ENCODE results near the gene GLI2.

The GLI2 gene

GRCh38 chr2:120701499-120701898, 34.2 kb upstream of the GLI2 start:
- Mint-ChIP-seq H3K4me3 (no peak overlapping the region), H3K36me3 (ENCODE audit: insufficient read depth) (no peaks in the 10 kb centered on the region), H3K27ac (ENCODE audit: low read depth) (no peak overlapping the region), H3K27me3 (peaks cover 63% of the 10 kb centered on the region), H3K4me1 (no peaks in the 10 kb centered on the region), H3K9me3 (no peaks in the 10 kb centered on the region)
- no peak for DNase-seq (ENCODE audit: low spot score in 2 of 2)
- no peak for ATAC-seq (replicated peaks; ENCODE audit: extremely low read depth, poor library complexity, severe bottlenecking)

DNA sequence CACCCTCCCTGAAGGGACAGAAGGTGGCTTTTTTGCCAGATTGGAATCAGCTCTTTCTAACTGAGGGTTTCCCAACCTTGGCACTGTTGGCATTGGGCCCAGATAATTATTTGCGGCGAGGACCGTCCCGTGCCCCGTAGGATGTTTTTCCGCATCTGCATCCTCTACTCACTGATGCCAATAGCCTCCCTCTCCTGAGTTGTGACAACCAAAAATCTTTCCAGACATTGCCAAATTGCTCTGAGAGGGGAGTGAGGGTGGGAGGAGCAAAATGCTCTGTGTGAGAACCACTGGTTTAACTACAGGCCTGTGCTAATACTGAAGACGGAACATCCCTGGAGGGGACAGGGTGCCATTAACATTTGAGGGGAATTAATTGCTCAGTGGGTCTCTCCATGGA, 33.6 kb upstream of the GLI2 start:
- no peak for DNase-seq (ENCODE audit: low spot score in 2 of 2)
- no peak for ATAC-seq (replicated peaks; ENCODE audit: extremely low read depth, poor library complexity, severe bottlenecking)
- no peaks in the 10 kb centered on the region for H3K36me3 Mint-ChIP-seq (ENCODE audit: insufficient read depth)
- H3K27ac Mint-ChIP-seq (ENCODE audit: low read depth) = no peak overlapping the region
- H3K9me3 Mint-ChIP-seq = no peaks in the 10 kb centered on the region
- no peak overlapping the region for H3K4me3 Mint-ChIP-seq
- H3K27me3 Mint-ChIP-seq = peaks cover 63% of the 10 kb centered on the region
- H3K4me1 Mint-ChIP-seq = no peaks in the 10 kb centered on the region

DNA sequence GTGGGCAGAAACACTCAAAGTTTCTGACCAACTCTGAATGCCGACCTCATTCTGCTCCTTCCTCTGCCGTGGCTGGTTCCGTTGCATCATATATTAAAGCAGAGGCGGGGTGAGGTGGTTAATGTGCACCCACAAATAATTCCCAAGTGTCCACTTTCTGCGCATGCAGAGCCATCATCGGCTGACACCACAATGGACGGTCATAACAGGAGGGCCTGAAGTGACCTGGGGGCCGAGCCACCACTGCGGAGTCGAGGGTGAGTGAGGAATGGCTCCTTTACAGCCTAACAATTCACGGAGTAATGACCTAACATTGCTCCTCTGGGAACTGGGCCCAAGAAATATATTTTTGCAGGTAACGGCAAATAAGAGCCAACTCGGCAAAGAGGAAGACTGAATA, 32.9 kb upstream of the GLI2 start:
- no peaks in the 10 kb centered on the region for H3K9me3 Mint-ChIP-seq
- no peak overlapping the region for H3K27ac Mint-ChIP-seq (ENCODE audit: low read depth)
- DNase-seq (ENCODE audit: low spot score in 2 of 2) (no peak), ATAC-seq (replicated peaks; ENCODE audit: extremely low read depth, poor library complexity, severe bottlenecking) (no peak)
- H3K4me1 Mint-ChIP-seq = no peaks in the 10 kb centered on the region
- no peak overlapping the region for H3K4me3 Mint-ChIP-seq
- H3K27me3 Mint-ChIP-seq = peaks cover 63% of the 10 kb centered on the region
- no peaks in the 10 kb centered on the region for H3K36me3 Mint-ChIP-seq (ENCODE audit: insufficient read depth)

- Mint-ChIP-seq H3K27me3 (peaks cover 64% of the 10 kb centered on the region), H3K4me3 (no peak overlapping the region), H3K36me3 (ENCODE audit: insufficient read depth) (no peaks in the 10 kb centered on the region), H3K4me1 (no peaks in the 10 kb centered on the region), H3K9me3 (no peaks in the 10 kb centered on the region), H3K27ac (ENCODE audit: low read depth) (no peak overlapping the region)
- ATAC-seq (replicated peaks; ENCODE audit: extremely low read depth, poor library complexity, severe bottlenecking) = no peak
- no peak for DNase-seq (ENCODE audit: low spot score in 2 of 2)
Measured at GRCh38 chr2:120703330-120703994, 32.2 kb upstream of the GLI2 start.

- no peak for ATAC-seq (replicated peaks; ENCODE audit: extremely low read depth, poor library complexity, severe bottlenecking)
- Mint-ChIP-seq H3K27me3 (peaks cover 60% of the 10 kb centered on the region), H3K4me1 (no peaks in the 10 kb centered on the region), H3K4me3 (no peak overlapping the region), H3K27ac (ENCODE audit: low read depth) (no peak overlapping the region), H3K36me3 (ENCODE audit: insufficient read depth) (no peaks in the 10 kb centered on the region), H3K9me3 (no peaks in the 10 kb centered on the region)
- DNase-seq (ENCODE audit: low spot score in 2 of 2) = no peak
Measured at GRCh38 chr2:120704696-120705095, 31.0 kb upstream of the GLI2 start.

DNA sequence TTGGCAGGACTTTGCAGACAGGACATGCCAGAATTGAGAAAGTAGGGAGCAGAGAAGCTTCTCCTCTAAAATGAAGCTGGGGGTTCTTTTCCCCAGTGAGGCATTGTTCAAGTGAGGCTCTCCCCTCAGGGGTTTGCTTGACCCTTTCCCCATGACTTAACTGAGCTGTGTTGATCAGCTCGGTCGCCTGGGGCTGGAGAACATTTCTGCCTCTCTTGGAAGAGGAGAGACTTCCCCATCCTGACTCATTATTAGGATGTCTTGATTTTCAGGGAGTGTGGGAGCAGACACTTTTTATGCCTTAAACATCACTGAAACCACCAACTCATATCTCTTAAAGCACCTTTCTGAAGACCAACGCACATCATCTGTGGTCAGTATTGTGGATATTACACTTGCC, 27.9 kb upstream of the GLI2 start:
- no peaks in the 10 kb centered on the region for H3K36me3 Mint-ChIP-seq (ENCODE audit: insufficient read depth)

GRCh38 chr2:120708944-120709607, 26.6 kb upstream of the GLI2 start:
- Mint-ChIP-seq H3K4me3 (no peak overlapping the region), H3K27ac (ENCODE audit: low read depth) (no peak overlapping the region), H3K9me3 (no peaks in the 10 kb centered on the region), H3K36me3 (ENCODE audit: insufficient read depth) (no peaks in the 10 kb centered on the region), H3K4me1 (no peaks in the 10 kb centered on the region), H3K27me3 (peaks cover 59% of the 10 kb centered on the region)
- DNase-seq (ENCODE audit: low spot score in 2 of 2) (no peak), ATAC-seq (replicated peaks; ENCODE audit: extremely low read depth, poor library complexity, severe bottlenecking) (no peak)

More for the DNA sequence above, 27.9 kb upstream of the GLI2 start:
- H3K27me3 Mint-ChIP-seq = peaks cover 70% of the 10 kb centered on the region
- H3K4me1 Mint-ChIP-seq = no peaks in the 10 kb centered on the region
- no peak for DNase-seq (ENCODE audit: low spot score in 2 of 2)
- H3K4me3 Mint-ChIP-seq = no peak overlapping the region
- H3K27ac Mint-ChIP-seq (ENCODE audit: low read depth) = no peak overlapping the region
- no peaks in the 10 kb centered on the region for H3K9me3 Mint-ChIP-seq
- no peak for ATAC-seq (replicated peaks; ENCODE audit: extremely low read depth, poor library complexity, severe bottlenecking)

- Mint-ChIP-seq H3K27ac (ENCODE audit: low read depth) (no peak overlapping the region), H3K4me3 (no peak overlapping the region), H3K36me3 (ENCODE audit: insufficient read depth) (no peaks in the 10 kb centered on the region), H3K9me3 (no peaks in the 10 kb centered on the region), H3K4me1 (no peaks in the 10 kb centered on the region), H3K27me3 (peaks cover 60% of the 10 kb centered on the region)
- ATAC-seq (replicated peaks; ENCODE audit: extremely low read depth, poor library complexity, severe bottlenecking) (no peak), DNase-seq (ENCODE audit: low spot score in 2 of 2) (no peak)
Measured at GRCh38 chr2:120709608-120710041, 26.0 kb upstream of the GLI2 start.

DNA sequence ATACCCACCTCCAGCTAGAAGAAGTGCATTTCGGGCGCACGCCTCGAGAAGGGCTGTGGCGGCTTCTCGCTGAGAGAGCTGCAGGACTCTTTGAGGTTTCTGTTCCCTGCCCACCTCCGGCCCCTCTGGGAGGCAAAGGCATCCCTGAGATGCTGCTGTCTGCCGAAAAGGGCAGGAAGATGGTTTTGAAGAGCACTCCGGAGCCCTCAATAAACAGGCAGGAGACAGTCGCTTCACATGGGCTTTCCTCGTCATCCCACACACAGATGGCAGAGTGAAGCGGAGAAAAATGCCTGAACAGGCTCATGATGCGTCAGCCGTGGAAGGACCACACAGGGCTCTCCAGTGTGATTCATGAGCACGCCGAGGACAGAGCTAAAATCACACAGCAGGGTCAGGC, 25.4 kb upstream of the GLI2 start:
- no peaks in the 10 kb centered on the region for H3K9me3 Mint-ChIP-seq

DNA sequence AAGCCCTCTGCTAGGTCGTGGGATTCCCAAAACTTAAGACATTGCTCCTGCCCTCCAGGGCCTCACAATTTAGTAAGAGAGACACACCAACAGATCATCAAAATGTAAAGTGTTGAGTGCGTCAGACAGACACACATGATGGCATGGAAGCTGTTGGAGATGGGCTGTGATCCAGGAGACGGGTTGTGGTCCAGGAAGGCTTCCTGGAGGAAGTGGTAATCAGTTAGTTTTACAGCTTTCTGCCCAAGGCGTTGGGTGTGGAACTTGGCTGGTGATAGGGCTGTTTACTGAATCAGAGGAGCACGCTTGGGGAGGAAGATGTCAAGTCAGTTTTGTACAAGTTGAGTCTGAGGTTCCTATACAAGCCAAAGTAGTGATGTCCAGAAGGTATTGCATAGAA, 24.0 kb upstream of the GLI2 start:
- Mint-ChIP-seq H3K4me1 (no peaks in the 10 kb centered on the region), H3K4me3 (no peak overlapping the region), H3K9me3 (no peaks in the 10 kb centered on the region), H3K27ac (ENCODE audit: low read depth) (no peak overlapping the region), H3K36me3 (ENCODE audit: insufficient read depth) (no peaks in the 10 kb centered on the region), H3K27me3 (peaks cover 62% of the 10 kb centered on the region)
- no peak for DNase-seq (ENCODE audit: low spot score in 2 of 2)
- no peak for ATAC-seq (replicated peaks; ENCODE audit: extremely low read depth, poor library complexity, severe bottlenecking)

More for the DNA sequence above, 25.4 kb upstream of the GLI2 start:
- DNase-seq (ENCODE audit: low spot score in 2 of 2) = no peak
- H3K27me3 Mint-ChIP-seq = peaks cover 66% of the 10 kb centered on the region
- H3K36me3 Mint-ChIP-seq (ENCODE audit: insufficient read depth) = no peaks in the 10 kb centered on the region
- H3K4me1 Mint-ChIP-seq = no peaks in the 10 kb centered on the region
- H3K27ac Mint-ChIP-seq (ENCODE audit: low read depth) = no peak overlapping the region
- no peak for ATAC-seq (replicated peaks; ENCODE audit: extremely low read depth, poor library complexity, severe bottlenecking)
- no peak overlapping the region for H3K4me3 Mint-ChIP-seq

DNA sequence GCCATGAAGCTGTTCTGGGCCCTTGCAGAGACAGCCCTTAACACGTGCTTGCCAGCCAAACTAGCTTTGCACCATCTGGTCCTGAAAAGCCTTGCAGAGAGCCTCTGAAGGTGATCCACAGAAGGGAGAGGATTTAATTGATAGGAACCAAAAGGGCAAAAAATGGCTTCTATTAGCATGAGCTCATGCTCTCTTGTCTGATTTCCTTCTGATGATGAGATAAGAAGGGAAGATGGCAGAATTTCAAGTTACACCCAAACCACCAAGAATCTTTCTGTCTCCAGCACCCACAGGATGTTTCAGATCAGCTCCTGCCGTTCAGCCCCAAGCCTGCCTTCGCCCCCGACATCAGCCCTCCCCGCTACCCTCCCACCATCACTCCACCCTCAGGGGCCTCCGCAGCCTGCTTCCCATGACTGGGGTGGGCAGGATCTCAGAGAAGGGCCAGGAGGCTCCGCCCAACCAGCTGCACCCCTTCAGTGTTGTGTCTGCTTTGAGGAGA, 23.4 kb upstream of the GLI2 start:
- no peaks in the 10 kb centered on the region for H3K36me3 Mint-ChIP-seq (ENCODE audit: insufficient read depth)
- no peak overlapping the region for H3K27ac Mint-ChIP-seq (ENCODE audit: low read depth)
- ATAC-seq (replicated peaks; ENCODE audit: extremely low read depth, poor library complexity, severe bottlenecking) = no peak
- no peak for DNase-seq (ENCODE audit: low spot score in 2 of 2)
- no peaks in the 10 kb centered on the region for H3K9me3 Mint-ChIP-seq
- H3K27me3 Mint-ChIP-seq = peaks cover 57% of the 10 kb centered on the region
- H3K4me1 Mint-ChIP-seq = no peaks in the 10 kb centered on the region
- no peak overlapping the region for H3K4me3 Mint-ChIP-seq

GRCh38 chr2:120715353-120715752, 20.3 kb upstream of the GLI2 start:
- Mint-ChIP-seq H3K27me3 (peaks cover 38% of the 10 kb centered on the region), H3K36me3 (ENCODE audit: insufficient read depth) (no peaks in the 10 kb centered on the region), H3K27ac (ENCODE audit: low read depth) (no peak overlapping the region), H3K9me3 (no peaks in the 10 kb centered on the region), H3K4me3 (no peak overlapping the region), H3K4me1 (no peaks in the 10 kb centered on the region)
- DNase-seq (ENCODE audit: low spot score in 2 of 2) (no peak), ATAC-seq (replicated peaks; ENCODE audit: extremely low read depth, poor library complexity, severe bottlenecking) (no peak)

- ATAC-seq (replicated peaks; ENCODE audit: extremely low read depth, poor library complexity, severe bottlenecking) = no peak
Measured at GRCh38 chr2:120715941-120716340, 19.7 kb upstream of the GLI2 start.

More at GRCh38 chr2:120715941-120716340, 19.7 kb upstream of the GLI2 start:
- Mint-ChIP-seq H3K4me3 (no peak overlapping the region), H3K9me3 (no peaks in the 10 kb centered on the region), H3K36me3 (ENCODE audit: insufficient read depth) (no peaks in the 10 kb centered on the region), H3K4me1 (no peaks in the 10 kb centered on the region), H3K27me3 (peaks cover 32% of the 10 kb centered on the region), H3K27ac (ENCODE audit: low read depth) (no peak overlapping the region)
- DNase-seq (ENCODE audit: low spot score in 2 of 2) = no peak

Measured in central memory CD8-positive, alpha-beta T cell (primary cell).